Suprapubic skin (tissue), 4 donors: ENCODE results near the gene KAZALD1.

Experiments
- CTCF ChIP-seq, 2 donors: fragments of 200-600 bp in 1 of 2; fragments of 450-650 bp in 1 of 2; sonication (generic) in 1 of 2; IDR thresholded peaks; one replicate each; pipeline ENCODE4 v1.5.1; 2016 to 2019; ENCODE audit warnings: antibody characterized with exemption in 2 of 2, mild to moderate bottlenecking in 1 of 2, moderate library complexity in 1 of 2
- POLR2A ChIP-seq, 2 donors: fragments of 450-650 bp; IDR thresholded peaks; one replicate each; pipeline ENCODE4 v1.6.1; 2017; ENCODE audit warnings: antibody characterized with exemption in 2 of 2, mild to moderate bottlenecking in 2 of 2, moderate library complexity in 2 of 2
- POLR2AphosphoS5 ChIP-seq, 3 donors: sonication (generic); formaldehyde crosslinking; IDR thresholded peaks; one replicate each; pipeline ENCODE4 v1.6.1; 2017; ENCODE audit warnings: antibody characterized with exemption in 3 of 3

- TF ChIP-seq POLR2AphosphoS5 (IDR thresholded peaks at IDR 0.05) (no peak), CTCF (IDR thresholded peaks at IDR 0.05) (peak; percentile 80 to 88), POLR2A (IDR thresholded peaks at IDR 0.05) (no peak)
Observed at GRCh38 chr10:101067356-101068083, 5.7 kb downstream of the KAZALD1 start.
